Erythroblast (primary cell): ENCODE measurements around the gene UNCX.
"Not testable (repeated sequence)": the region's sequence is repeated elsewhere in the genome, so short reads cannot be mapped to it uniquely, and the experiment has no call there.

Experiments used
- DNase-seq, 2 experiments: peaks; one replicate each; lab custom pipeline; 2025; lab: John Stamatoyannopoulos, UW
- GATA1 ChIP-seq: IDR thresholded peaks from 2 replicates; pipeline ENCODE4 v1.6.1; 2011; ENCODE audit warnings: low read depth, mild to moderate bottlenecking, control low read depth, low read length, moderate library complexity
- POLR2A ChIP-seq: IDR thresholded peaks from 2 replicates; pipeline ENCODE4 v1.6.1; 2011; ENCODE audit warnings: mild to moderate bottlenecking, low read length

The UNCX gene

GRCh38 chr7:1232623-1233332 lies at the start of gene UNCX:
Gene UNCX (plus strand): TSS chr7:1232872. CDS start chr7:1233018, 146 bp downstream.
- no peak for DNase-seq
- TF ChIP-seq POLR2A: no peak
- no peak for TF ChIP-seq GATA1

- DNase-seq: no peak
- TF ChIP-seq GATA1 (no peak), POLR2A (no peak)
These were observed 45.5 kb upstream of the UNCX start for GRCh38 chr7:1187127-1187526.

- no peak for TF ChIP-seq POLR2A
- TF ChIP-seq GATA1: no peak
- DNase-seq: no peak
These were observed 43.9 kb upstream of the UNCX start for GRCh38 chr7:1188720-1189294.

- TF ChIP-seq POLR2A (no peak), GATA1 (no peak)
- DNase-seq: no peak
These were observed 42.5 kb upstream of the UNCX start for GRCh38 chr7:1189986-1190772.

GRCh38 chr7:1192171-1192676 lies 40.4 kb upstream of the UNCX start:
- no peak for DNase-seq
- TF ChIP-seq GATA1 (no peak), POLR2A (no peak)

- no peak for TF ChIP-seq POLR2A
- TF ChIP-seq GATA1: no peak
- peak in 1 of 2 experiments; percentile 7 for DNase-seq
These were observed 38.9 kb upstream of the UNCX start for GRCh38 chr7:1193593-1194424.

- DNase-seq: peak; percentile 18 to 27
These were observed 36.2 kb upstream of the UNCX start for GRCh38 chr7:1196441-1196840.

- no peak for DNase-seq
- TF ChIP-seq GATA1: no peak
- TF ChIP-seq POLR2A: no peak
These were observed 35.7 kb upstream of the UNCX start for GRCh38 chr7:1196950-1197349.

GRCh38 chr7:1197997-1198625 lies 34.6 kb upstream of the UNCX start:
- no peak for DNase-seq
- TF ChIP-seq POLR2A: no peak
- no peak for TF ChIP-seq GATA1

GRCh38 chr7:1200045-1200444 lies 32.6 kb upstream of the UNCX start:
- TF ChIP-seq GATA1: no peak
- TF ChIP-seq POLR2A: no peak
- DNase-seq: no peak

- no peak for DNase-seq
- no peak for TF ChIP-seq POLR2A
- no peak for TF ChIP-seq GATA1
These were observed 30.8 kb upstream of the UNCX start for GRCh38 chr7:1201916-1202315.

- DNase-seq: not testable (repeated sequence)
These were observed 29.8 kb upstream of the UNCX start for GRCh38 chr7:1202914-1203313.

GRCh38 chr7:1204460-1205140 lies 28.1 kb upstream of the UNCX start:
- TF ChIP-seq POLR2A: no peak
- no peak for TF ChIP-seq GATA1

GRCh38 chr7:1205742-1206141 lies 26.9 kb upstream of the UNCX start:
- DNase-seq: not testable (repeated sequence)

More at GRCh38 chr7:1204460-1205140, 28.1 kb upstream of the UNCX start:
- no peak for DNase-seq
